Adipose tissue (tissue), 3 donors: ENCODE data around the gene PDZK1. TPM values are rescaled to one million over a fixed set of nuclear protein-coding genes. Genes with fewer than 3 reads are reported as not detected.
"Not testable (repeated sequence)": the region's sequence is repeated elsewhere in the genome, so short reads cannot be mapped to it uniquely, and the experiment has no call there.

Experiments
- H3K27ac ChIP-seq: one replicate; pipeline ENCODE4 v1.5.1; 2013; ENCODE audit warnings: low read depth, low read length
- WGBS, 3 donors: extraction: QIAGEN DNeasy Blood & Tissue Kit; methylation state at CpG; one replicate each; pipeline ENCODE4 v1.1.7; 2013; 5-methylcytosine and 5-hydroxymethylcytosine counted together
- polyA plus RNA-seq, 3 donors: library from polyadenylated mRNA; stranded (reverse); fragments of 200-250 nt; gene quantifications; one replicate each; pipeline ENCODE4 v1.2.3, GENCODE V29; 2013
- donor health status: healthy with polysubstance abuse.
- donor health status: Bipolar disorder and iron deficiency.
- donor health status: healthy.

PDZK1 gene
- polyA plus RNA-seq, 3 donors = 0.07 to 1.4 TPM; not detected in 1

- 75 to 86% (median 78%) methylated on average over 4 of the region's 4 CpGs for WGBS, 3 donors
Measured at GRCh38 chr1:145688328-145688727, 18.8 kb downstream of the PDZK1 start.

GRCh38 chr1:145686078-145686477, 21.1 kb downstream of the PDZK1 start:
- 70 to 100% (median 100%) methylated on average over 1 of the region's 1 CpG for WGBS, 3 donors

More at GRCh38 chr1:145688328-145688727, 18.8 kb downstream of the PDZK1 start:
- no peak overlapping the region for H3K27ac ChIP-seq

GRCh38 chr1:145684858-145685257, 22.3 kb downstream of the PDZK1 start:
- 87 to 97% (median 89%) methylated on average over 2 of the region's 3 CpGs for WGBS, 3 donors
- H3K27ac ChIP-seq = not testable (repeated sequence)

More at GRCh38 chr1:145686078-145686477, 21.1 kb downstream of the PDZK1 start:
- not testable (repeated sequence) for H3K27ac ChIP-seq

- no CpG with 5 or more reads among the region's 1 CpG for WGBS, 3 donors
Measured at GRCh38 chr1:145673217-145673616, 34.0 kb downstream of the PDZK1 start.

DNA sequence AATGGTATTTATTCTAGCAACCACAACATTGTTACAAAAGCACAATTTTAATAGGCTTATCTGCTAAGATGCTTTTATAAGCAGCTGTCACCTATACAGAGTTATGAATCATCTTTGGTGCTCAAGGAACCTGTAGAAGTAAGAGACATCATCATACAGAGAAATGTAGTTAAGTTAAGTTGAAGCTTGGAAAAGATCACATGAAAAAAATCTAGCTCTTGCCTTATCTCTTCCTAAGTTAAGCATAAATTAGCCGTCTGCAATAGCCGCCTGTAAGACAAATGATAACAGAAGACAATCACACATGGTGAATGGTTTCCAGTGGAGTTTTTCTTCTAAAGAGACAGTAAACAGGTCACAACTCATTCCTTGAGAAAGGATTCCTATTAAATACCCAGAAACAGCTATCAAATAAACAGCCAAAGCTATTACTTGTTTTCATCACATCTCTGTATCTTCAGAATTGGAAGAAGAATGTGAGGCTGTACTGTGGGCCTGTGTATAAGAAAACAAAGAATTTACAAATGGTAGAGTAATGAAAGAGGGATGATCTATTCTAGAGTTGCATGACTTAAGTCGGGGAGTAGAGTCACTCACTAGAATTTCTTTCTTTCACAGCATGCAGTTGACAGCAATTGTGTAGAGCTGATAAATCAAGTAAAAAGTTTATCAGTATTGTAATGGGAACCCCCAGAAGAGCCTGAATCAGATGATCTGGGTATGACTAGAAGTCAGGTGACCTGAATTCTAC, 36.0 kb downstream of the PDZK1 start:
- 14 to 88% (median 80%) methylated on average over 1 of the region's 3 CpGs for WGBS, 3 donors

More at GRCh38 chr1:145673217-145673616, 34.0 kb downstream of the PDZK1 start:
- not testable (repeated sequence) for H3K27ac ChIP-seq

GRCh38 chr1:145665015-145665414, 42.2 kb downstream of the PDZK1 start:
- 65 to 80% (median 72%) methylated on average over 3 to 4 of the region's 4 CpGs for WGBS, 3 donors
- not testable (repeated sequence) for H3K27ac ChIP-seq

More for the DNA sequence above, 36.0 kb downstream of the PDZK1 start:
- not testable (repeated sequence) for H3K27ac ChIP-seq

DNA sequence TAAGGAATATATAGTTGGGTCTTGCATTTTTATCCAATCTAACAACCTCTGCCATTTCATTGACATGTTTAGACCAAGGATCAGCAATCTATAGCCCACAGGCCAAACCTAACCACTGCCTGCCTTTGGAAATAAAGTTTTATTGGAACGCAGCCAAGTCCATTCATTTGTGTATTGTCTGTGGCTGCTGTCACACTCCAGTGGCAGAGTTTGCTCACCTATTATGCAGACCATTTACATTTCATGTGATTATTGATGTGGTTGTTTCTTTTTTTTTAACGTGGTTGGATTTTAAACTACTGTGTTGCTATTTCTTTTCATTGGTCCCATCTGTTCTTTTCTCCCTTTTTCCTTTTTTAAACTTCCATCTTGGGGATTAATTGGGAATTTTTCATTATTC, 44.7 kb downstream of the PDZK1 start:
- WGBS, 3 donors = 63 to 83% (median 78%) methylated on average over 2 of the region's 2 CpGs
- not testable (repeated sequence) for H3K27ac ChIP-seq

DNA sequence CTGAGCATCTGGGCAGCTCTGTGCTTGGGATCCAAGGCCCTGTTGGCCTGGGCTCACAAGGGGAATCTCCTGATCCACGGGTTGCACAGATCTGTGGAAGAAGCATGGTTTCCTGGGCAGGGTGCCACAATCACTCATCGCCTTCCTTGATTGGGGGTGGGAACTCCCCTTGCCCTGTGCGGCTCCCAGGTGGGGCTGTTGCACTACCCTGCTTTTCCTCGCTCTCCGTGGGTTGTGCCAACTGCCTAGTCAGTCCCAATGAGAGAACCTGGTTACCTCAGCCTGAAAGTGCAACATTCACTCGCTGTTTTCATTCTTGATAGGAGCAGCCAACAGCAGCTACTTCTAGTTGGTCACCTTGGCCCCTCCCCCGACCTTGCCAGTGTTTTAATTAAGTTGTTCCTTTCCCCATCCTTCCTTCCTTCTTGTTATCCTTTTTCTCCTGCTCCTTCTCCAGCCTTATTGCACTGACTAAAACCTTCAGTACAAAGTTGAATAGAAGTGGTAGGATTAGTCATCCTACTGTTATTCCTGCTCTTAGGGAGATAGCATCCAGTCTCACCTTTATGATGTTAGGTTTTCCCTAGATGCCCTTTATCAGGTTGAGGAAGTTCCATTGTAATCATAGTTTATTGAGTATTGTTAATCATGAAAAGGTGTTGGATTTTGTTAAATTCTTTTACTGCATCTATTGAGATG, 50.8 kb downstream of the PDZK1 start:
- H3K27ac ChIP-seq = not testable (repeated sequence)
- 79 to 98% (median 96%) methylated on average over 2 to 5 of the region's 7 CpGs for WGBS, 3 donors

- not testable (repeated sequence) for H3K27ac ChIP-seq
- WGBS, 3 donors = no CpG with 5 or more reads among the region's 1 CpG
Measured at GRCh38 chr1:145643990-145644389, 63.2 kb downstream of the PDZK1 start.

GRCh38 chr1:145641886-145642285, 65.3 kb downstream of the PDZK1 start:
- H3K27ac ChIP-seq = not testable (repeated sequence)

DNA sequence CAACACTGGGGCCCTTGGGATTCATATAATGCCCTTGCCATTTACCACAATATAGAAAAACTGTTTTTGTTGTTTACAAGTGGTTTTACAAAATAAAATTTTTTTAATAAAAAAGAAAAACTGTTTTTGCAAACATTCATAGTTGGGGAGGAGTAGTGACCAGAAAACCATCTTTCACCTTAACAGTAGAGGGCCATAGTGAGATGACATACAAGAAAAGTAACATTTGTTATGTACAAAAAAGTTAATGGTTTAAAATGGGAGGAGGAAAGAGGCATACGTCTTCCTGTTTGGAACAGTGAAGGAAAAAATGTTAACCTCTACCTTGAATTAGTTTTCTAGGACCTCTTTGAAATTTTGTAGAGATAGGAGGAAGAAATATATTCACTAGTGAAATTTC, 70.9 kb downstream of the PDZK1 start:
- H3K27ac ChIP-seq = not testable (repeated sequence)
- WGBS, 3 donors = 43 to 57% (median 56%) methylated on average over 1 of the region's 1 CpG

More at GRCh38 chr1:145641886-145642285, 65.3 kb downstream of the PDZK1 start:
- WGBS, 3 donors = 100% methylated on average over 1 of the region's 2 CpGs

GRCh38 chr1:145622177-145622576, 85.0 kb downstream of the PDZK1 start:
- no CpG with 5 or more reads among the region's 1 CpG for WGBS, 3 donors
- H3K27ac ChIP-seq = not testable (repeated sequence)

Other genes starting within 250 kb of the PDZK1 start
- 1 to 10 TPM; 4.0 to 9.5 (median 8.7) TPM for gene GPR89A, start 99.4 kb downstream of the PDZK1 start, polyA plus RNA-seq
- under 1 TPM; 0.05 to 0.34 (median 0.25) TPM for gene CD160, start 12.1 kb upstream of the PDZK1 start, polyA plus RNA-seq
- 1 to 10 TPM; 3.4 to 8.3 (median 4.9) TPM for gene RNF115, start 116.7 kb upstream of the PDZK1 start, polyA plus RNA-seq
- gene POLR3C, start 116.8 kb upstream of the PDZK1 start, polyA plus RNA-seq = 10 to 100 TPM; 14.9 to 17.8 (median 16.1) TPM
- gene NUDT17, start 138.3 kb upstream of the PDZK1 start, polyA plus RNA-seq = 1 to 10 TPM; 1.7 to 2.8 (median 1.7) TPM
- 10 to 100 TPM; 12.0 to 21.7 (median 17.4) TPM for gene PIAS3, start 151.7 kb upstream of the PDZK1 start, polyA plus RNA-seq
- 1 to 10 TPM in 2 of 3 donors, under 1 TPM in 1; 0.58 to 8.0 (median 3.6) TPM for gene ANKRD35, start 178.5 kb upstream of the PDZK1 start, polyA plus RNA-seq
- 1 to 10 TPM in 2 of 3 donors, under 1 TPM in 1; 0.64 to 1.8 (median 1.2) TPM for gene ITGA10, start 202.7 kb upstream of the PDZK1 start, polyA plus RNA-seq
- gene PEX11B, start 211.3 kb upstream of the PDZK1 start, polyA plus RNA-seq = 10 to 100 TPM; 11.4 to 18.3 (median 15.1) TPM
- gene RBM8A, start 220.1 kb upstream of the PDZK1 start, polyA plus RNA-seq = 100 to 1,000 TPM in 2 of 3 donors, 10 to 100 TPM in 1; 45.6 to 132 (median 102) TPM